CD4-positive, alpha-beta T cell treated with Interleukin-4 for 1 hour (primary cell): ENCODE measurements around the gene CCDC158.
"Not testable (repeated sequence)": the region's sequence is repeated elsewhere in the genome, so short reads cannot be mapped to it uniquely, and the experiment has no call there.

Source experiments
- DNase-seq, 2 donors: peaks; one replicate each; pipeline ENCODE4 v3.0.0-alpha.2; 2020 to 2022

Gene CCDC158

GRCh38 chr4:76420762-76421581 is at the start of gene CCDC158:
CCDC158 (minus strand) TSS chr4:76421141; CDS start chr4:76403207, 17,934 bp downstream.
- no peak for DNase-seq

- no peak for DNase-seq
Measured at GRCh38 chr4:76470532-76470931, 49.6 kb upstream of the CCDC158 start.

GRCh38 chr4:76470064-76470463 is 49.1 kb upstream of the CCDC158 start:
- DNase-seq, result no peak

DNA sequence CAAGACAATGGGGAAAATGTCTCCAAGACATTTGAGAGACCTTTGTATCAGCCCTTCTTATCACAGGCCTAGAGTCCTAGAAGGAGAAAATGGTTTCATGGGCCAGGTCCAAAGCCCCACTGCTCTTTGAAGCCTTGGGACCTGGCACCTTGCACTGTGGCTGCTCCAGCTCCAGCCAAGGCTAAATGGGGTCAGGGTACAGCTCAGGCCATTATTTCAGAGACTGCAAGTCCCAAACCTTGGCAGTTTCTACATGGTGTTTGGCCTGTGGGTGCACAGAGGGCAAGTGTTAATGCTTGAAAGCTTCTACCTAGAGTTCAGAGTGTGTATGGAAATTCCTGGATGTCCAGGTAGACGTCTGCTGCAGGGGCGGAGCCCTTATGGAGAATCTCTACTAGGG is 42.6 kb upstream of the CCDC158 start:
- DNase-seq, result no peak

GRCh38 chr4:76459291-76459723 is 38.4 kb upstream of the CCDC158 start:
- DNase-seq, result no peak

DNA sequence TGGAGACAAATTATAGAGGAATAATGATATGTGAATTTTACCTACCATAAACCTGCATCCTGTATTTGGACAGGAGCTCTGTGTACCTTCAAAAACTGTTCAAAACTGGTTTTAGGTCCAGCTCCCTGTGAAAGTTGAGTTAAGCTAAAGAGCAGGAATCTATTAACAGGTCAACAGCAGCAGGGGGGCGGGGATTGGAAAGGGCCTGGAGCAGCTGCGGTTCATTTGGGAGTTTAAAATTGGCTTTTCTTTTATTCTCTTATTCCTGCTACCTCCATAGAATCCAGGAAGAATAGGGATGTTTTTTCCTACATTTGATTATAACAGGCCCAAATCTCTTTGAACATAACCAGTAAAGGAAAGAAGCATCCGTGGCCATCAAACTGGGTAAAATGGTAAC is 37.9 kb upstream of the CCDC158 start:
- DNase-seq, result no peak

GRCh38 chr4:76458297-76458696 is 37.4 kb upstream of the CCDC158 start:
- no peak for DNase-seq

- no peak for DNase-seq
Measured at GRCh38 chr4:76457885-76458284, 36.9 kb upstream of the CCDC158 start.

GRCh38 chr4:76454073-76454472 is 33.1 kb upstream of the CCDC158 start:
- DNase-seq, result not testable (repeated sequence)

DNA sequence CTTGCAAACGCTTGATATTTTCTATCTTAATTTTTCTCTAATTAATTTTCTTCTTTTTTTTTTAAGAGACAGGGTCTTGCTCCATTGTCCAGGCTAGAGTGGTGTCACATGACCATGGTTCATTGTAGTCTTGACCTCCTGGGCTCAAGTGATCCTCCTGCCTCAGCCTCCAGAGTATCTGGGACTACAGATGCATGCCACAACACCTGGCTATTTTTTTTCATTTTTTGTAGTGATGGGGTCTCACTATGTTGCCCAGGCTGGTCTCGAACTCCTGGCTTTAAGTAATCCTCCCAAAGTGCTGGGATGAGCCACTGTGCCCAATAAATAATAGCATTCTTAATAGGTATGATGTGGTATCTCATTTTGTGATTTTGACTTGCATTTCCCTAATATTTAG is 32.3 kb upstream of the CCDC158 start:
- DNase-seq, result no peak

GRCh38 chr4:76449833-76450232 is 28.9 kb upstream of the CCDC158 start:
- no peak for DNase-seq

- no peak for DNase-seq
Measured at GRCh38 chr4:76449362-76449767, 28.4 kb upstream of the CCDC158 start.

DNA sequence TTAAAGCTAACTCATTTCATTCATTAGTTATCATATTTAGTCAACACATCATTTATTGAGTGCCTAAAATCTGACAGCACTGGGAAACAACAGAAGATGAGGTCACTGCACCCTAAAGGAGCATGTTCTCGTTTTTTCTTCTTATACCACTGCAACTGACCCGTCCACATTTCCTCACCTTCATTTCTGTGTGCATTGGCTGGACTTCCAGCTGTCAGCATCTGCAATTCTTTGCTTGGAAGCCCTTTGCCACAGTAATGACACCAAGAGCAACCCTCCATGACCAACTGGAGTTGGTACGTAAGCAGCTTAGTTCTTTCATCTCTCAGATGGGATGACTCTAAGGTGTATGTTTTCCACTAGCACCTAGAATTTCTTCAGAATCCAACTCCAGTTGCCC is 27.3 kb upstream of the CCDC158 start:
- no peak for DNase-seq

- DNase-seq, result no peak
Measured at GRCh38 chr4:76447393-76447851, 26.5 kb upstream of the CCDC158 start.

DNA sequence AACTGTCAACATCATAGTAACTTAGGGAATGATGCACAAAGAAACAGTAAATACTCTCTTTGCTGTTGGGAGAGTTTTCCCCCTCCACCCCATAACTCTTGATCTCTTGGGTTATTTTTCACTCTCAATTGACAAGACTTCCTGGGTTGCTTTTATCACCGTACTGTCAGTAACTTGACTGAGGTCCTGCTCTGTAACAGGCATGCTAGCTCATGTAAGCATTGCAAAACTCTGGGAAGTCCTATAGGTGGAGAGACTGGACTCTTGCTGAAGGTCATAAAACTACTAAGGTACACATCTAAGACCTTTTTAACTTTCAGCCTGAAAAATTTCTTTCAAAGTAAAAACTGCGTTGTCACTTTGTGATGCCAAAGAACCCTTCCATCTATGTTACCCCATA is 25.0 kb upstream of the CCDC158 start:
- no peak for DNase-seq

- no peak for DNase-seq
Measured at GRCh38 chr4:76443376-76443775, 22.4 kb upstream of the CCDC158 start.

DNA sequence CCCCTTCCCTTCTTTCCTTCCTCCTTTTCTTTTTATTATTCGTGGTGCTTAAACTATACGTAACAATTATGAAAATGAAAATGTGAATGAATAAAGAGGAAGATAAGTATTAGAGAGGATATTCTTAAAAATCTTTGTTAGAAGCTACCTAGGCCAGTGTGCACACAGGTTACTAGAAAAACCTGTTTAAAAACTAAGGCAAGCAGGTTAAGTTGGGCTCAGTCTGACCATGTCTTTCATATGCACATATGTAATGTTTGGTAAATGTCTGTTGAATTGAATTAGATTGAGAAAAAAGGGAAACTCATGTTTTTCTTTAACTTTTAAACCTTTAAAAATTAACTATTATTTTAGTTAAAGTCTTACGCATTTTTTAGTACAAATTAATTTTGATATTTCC is 21.9 kb upstream of the CCDC158 start:
- no peak for DNase-seq

GRCh38 chr4:76441881-76442280 is 20.9 kb upstream of the CCDC158 start:
- DNase-seq, result no peak

DNA sequence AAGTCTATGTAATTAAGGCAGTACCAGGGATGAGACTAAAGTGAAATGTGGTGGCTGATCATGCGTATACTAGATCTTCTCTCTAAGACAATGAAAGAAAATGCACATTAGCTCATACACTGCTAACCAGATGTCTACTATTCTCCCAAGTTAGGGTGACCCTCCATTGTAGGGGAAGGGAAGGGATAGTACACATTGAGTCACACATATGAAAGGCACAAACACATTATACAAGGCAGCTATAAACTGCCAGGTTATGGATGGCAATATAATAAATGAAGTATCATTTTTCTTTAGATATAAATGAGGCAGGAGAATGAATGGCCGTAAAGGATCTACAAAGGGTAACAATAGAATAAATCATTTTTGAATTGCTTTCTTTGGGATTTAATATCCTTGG is 18.6 kb upstream of the CCDC158 start:
- no peak for DNase-seq

DNA sequence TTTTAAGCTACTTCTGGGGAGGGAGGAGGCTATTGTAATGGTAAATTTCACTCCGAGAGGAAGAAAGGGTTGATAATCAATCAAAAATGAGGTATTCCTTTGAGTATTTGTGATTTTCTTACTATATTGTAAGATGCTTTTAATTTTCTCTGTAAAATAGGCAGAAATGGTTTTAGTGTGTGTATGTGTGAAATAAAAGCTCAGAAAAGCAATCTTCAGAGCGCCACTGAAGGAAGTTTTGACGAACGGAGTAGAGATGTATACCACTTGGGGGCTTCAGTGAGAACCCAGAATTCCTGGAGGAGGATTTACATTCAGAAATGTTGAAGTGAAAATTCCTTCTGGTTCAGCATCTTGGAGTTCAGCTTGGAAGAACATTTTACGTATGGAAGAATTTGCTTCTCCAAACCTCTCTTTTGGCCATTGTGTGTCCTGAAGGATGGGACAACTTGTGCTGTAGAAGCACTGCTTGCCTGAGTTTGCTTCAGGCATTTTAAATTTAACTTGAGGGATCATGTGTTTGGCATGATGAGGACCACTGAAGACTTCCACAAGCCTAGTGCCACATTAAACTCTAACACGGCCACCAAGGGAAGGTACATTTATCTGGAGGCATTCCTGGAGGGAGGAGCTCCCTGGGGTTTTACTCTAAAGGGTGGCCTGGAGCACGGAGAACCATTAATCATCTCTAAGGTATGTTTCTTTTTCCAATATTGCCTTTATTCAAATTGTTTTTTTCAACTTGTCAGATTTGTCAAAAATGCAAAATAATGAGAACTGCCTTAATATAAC is 14.8 kb upstream of the CCDC158 start:
- DNase-seq, result no peak

- no peak for DNase-seq
Measured at GRCh38 chr4:76434901-76435527, 14.1 kb upstream of the CCDC158 start, which contains the start of gene SHROOM3. SHROOM3 (plus strand) TSS chr4:76435229; CDS start chr4:76436053, 824 bp downstream.

DNA sequence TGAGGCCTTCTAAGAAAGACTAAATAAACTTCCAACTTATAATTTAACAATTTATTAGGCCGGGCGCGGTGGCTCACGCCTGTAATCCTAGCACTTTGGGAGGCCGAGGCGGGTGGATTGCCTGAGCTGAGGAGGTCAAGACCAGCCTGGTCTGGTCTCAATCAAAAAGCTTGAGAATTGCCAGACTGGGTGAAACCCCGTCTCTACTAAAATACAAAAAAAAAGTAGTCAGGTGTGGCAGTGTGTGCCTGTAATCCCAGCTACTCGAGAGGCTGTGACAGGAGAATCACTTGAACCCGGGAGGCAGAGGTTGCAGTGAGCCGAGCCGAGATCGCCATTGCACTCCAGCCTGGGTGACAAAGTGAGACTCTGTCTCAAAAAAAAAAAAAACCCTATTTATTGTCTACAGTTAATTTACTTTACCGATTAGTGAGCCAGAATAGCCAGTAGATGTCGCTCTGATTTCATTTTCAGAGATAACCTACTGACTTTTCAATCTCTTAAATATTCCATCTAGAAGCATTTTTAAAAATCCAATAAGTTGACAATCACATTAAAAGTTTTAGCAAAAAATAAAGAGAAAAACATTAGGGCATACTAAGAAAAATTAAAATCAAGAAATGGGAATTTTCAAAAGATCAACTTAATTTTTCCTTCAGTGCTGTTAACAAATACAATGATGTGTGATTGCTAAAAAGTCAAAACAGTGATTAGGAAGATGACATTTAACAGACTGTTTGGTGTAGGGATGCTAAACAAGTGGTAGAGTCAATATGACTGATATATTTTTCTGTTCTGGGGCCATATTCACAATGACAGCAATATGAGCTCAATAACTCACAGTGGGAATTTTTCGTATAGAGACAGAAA is 9.8 kb upstream of the CCDC158 start:
- peak in 1 of 2 donors; percentile 38 for DNase-seq
